Sigmoid colon (tissue), 7 donors: Measurements from ENCODE around the gene NARS2. TPM values are rescaled to one million over a fixed set of nuclear protein-coding genes. Genes with fewer than 3 reads are reported as not detected.

ENCODE experiments used
- DNase-seq: peaks from one replicate; pipeline ENCODE4 v3.0.0-alpha.2; 2019
- H3K27ac ChIP-seq, 4 donors: fragments of 200-600 bp; sonication (generic); one replicate each; pipeline ENCODE4 v1.5.1; 2016 to 2019; ENCODE audit warnings: mild to moderate bottlenecking in 1 of 4
- H3K27me3 ChIP-seq, 3 donors: fragments of 200-600 bp; sonication (generic); one replicate each; pipeline ENCODE4 v1.5.1; 2019; ENCODE audit warnings: mild to moderate bottlenecking in 1 of 3
- H3K36me3 ChIP-seq, 4 donors: fragments of 200-600 bp; sonication (generic); one replicate each; pipeline ENCODE4 v1.5.1; 2016 to 2019
- H3K4me1 ChIP-seq, 4 donors: fragments of 200-600 bp; sonication (generic); one replicate each; pipeline ENCODE4 v1.5.1; 2017 to 2019
- H3K4me3 ChIP-seq, 4 donors: fragments of 200-600 bp; sonication (generic); one replicate each; pipeline ENCODE4 v1.5.1; 2017 to 2019; ENCODE audit warnings: mild to moderate bottlenecking in 2 of 4, moderate library complexity in 1 of 4
- H3K9me3 ChIP-seq, 4 donors: fragments of 200-600 bp in 3 of 4; sonication (generic) in 3 of 4; one replicate each; pipeline versions ENCODE4 v1.5.1 to v1.6.1; 2013 to 2019
- EP300 ChIP-seq, 4 donors: sonication (generic); formaldehyde crosslinking; IDR thresholded peaks; one replicate each; pipeline ENCODE4 v1.6.1; 2017; ENCODE audit warnings: antibody characterized with exemption in 4 of 4
- POLR2A ChIP-seq, 2 donors: fragments of 450-650 bp; IDR thresholded peaks; one replicate each; pipeline ENCODE4 v1.6.1; 2016; ENCODE audit warnings: antibody characterized with exemption in 2 of 2, mild to moderate bottlenecking in 2 of 2, moderate library complexity in 2 of 2
- POLR2AphosphoS5 ChIP-seq, 4 donors: sonication (generic); formaldehyde crosslinking; IDR thresholded peaks; one replicate each; pipeline ENCODE4 v1.6.1; 2017; ENCODE audit warnings: antibody characterized with exemption in 4 of 4
- WGBS, 2 donors: extraction: QIAGEN DNeasy Blood & Tissue Kit; methylation state at CpG; one replicate each; pipeline ENCODE4 v1.1.7; 2013; 5-methylcytosine and 5-hydroxymethylcytosine counted together
- intact Hi-C: fragments of 100-400 bp; cut with DNase I; formaldehyde crosslinking; loops from one replicate; pipeline ENCODE4 v1.15.1; 2023
- polyA plus RNA-seq, 3 donors: library from polyadenylated mRNA; stranded (reverse); fragments of 200-250 nt; gene quantifications; one replicate each; pipeline ENCODE4 v1.2.3, GENCODE V29; 2013
- total RNA-seq, 4 donors: library from RNA; depleted of rRNA; stranded (reverse); fragments of >200 nt; gene quantifications; one replicate each; pipeline ENCODE4 v1.1.0, GENCODE V29; 2016
- TF ChIP-seq, protein P1 (sequence below), 4 experiments: fragments of 450-650 bp in 3 of 4; fragments of 200-600 bp in 1 of 4; IDR thresholded peaks; one replicate each; pipeline ENCODE4 v1.5.1; 2016 to 2019; ENCODE audit warnings: antibody characterized with exemption in 4 of 4, mild to moderate bottlenecking in 3 of 4, moderate library complexity in 2 of 4
- donor health status: healthy with polysubstance abuse.
- donor health status: Bipolar disorder and iron deficiency.
- donor health status: healthy.

The NARS2 gene
- total and polyA plus RNA-seq, 7 donors = 7.8 to 22.2 (median 13.6) TPM

DNA sequence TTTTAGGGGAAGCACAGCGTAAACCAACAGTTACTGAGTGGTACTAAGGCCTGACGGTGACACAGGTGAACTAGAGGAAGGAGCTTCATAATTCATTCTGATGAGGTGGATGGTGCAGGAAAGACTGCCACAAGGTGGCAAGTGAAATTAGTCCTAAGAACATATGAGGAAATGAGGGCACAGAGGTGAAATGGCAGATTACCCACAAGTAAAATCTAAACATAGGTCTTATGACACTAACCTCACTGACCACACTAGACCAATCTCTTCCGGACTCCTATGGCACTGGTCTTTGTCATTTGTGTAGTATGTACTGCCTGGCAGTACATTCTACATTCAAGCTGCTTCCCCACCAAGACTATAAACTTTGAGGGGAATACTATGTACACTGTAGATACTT is 177.3 kb downstream of the NARS2 start:
- H3K27me3 ChIP-seq = no peaks in the 10 kb centered on the region
- no peak for DNase-seq
- H3K36me3 ChIP-seq = no peaks in the 10 kb centered on the region
- peaks cover 0 to 8% (median 0%) of the 10 kb centered on the region in 4 donors for H3K4me1 ChIP-seq
- no peak overlapping the region for H3K27ac ChIP-seq
- TF ChIP-seq, protein P1, sequence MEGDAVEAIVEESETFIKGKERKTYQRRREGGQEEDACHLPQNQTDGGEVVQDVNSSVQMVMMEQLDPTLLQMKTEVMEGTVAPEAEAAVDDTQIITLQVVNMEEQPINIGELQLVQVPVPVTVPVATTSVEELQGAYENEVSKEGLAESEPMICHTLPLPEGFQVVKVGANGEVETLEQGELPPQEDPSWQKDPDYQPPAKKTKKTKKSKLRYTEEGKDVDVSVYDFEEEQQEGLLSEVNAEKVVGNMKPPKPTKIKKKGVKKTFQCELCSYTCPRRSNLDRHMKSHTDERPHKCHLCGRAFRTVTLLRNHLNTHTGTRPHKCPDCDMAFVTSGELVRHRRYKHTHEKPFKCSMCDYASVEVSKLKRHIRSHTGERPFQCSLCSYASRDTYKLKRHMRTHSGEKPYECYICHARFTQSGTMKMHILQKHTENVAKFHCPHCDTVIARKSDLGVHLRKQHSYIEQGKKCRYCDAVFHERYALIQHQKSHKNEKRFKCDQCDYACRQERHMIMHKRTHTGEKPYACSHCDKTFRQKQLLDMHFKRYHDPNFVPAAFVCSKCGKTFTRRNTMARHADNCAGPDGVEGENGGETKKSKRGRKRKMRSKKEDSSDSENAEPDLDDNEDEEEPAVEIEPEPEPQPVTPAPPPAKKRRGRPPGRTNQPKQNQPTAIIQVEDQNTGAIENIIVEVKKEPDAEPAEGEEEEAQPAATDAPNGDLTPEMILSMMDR (IDR thresholded peaks at IDR 0.05) = no peak
- TF ChIP-seq POLR2A (IDR thresholded peaks at IDR 0.05) (no peak), POLR2AphosphoS5 (IDR thresholded peaks at IDR 0.05) (no peak), EP300 (IDR thresholded peaks at IDR 0.05) (no peak)
- no peak overlapping the region for H3K4me3 ChIP-seq
- H3K9me3 ChIP-seq = no peaks in the 10 kb centered on the region
- WGBS, 2 donors = 62 to 87% methylated on average over 3 of the region's 3 CpGs
- intact Hi-C loops = no loop called here

DNA sequence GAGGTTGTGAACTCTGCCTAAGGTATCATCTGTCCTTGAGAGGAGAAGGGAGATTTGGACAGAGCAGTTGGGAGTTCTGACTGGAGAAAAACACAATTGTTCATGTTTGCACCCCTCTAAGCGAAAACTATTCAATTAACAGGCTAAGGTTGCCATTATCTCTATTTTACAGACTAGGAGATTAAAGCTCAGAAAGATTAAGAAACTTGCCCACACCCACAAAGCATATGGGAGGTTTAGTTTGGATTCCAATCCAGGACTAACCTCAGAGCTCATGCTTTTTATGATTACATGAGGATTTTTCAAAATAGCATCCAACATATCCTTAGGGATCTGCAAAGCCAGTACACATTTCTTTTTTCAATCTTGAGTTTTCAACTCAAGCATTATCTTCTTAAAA is 179.1 kb downstream of the NARS2 start:
- intact Hi-C loops = no loop called here
- 91 to 96% methylated on average over 1 of the region's 1 CpG for WGBS, 2 donors
- no peaks in the 10 kb centered on the region for H3K9me3 ChIP-seq
- peaks cover 0 to 8% (median 0%) of the 10 kb centered on the region in 4 donors for H3K4me1 ChIP-seq
- H3K27ac ChIP-seq = no peak overlapping the region
- no peaks in the 10 kb centered on the region for H3K27me3 ChIP-seq
- DNase-seq = no peak
- no peaks in the 10 kb centered on the region for H3K36me3 ChIP-seq
- TF ChIP-seq POLR2AphosphoS5 (IDR thresholded peaks at IDR 0.05) (no peak), POLR2A (IDR thresholded peaks at IDR 0.05) (no peak), EP300 (IDR thresholded peaks at IDR 0.05) (no peak)
- TF ChIP-seq, protein P1 (IDR thresholded peaks at IDR 0.05) = no peak
- no peak overlapping the region for H3K4me3 ChIP-seq

GRCh38 chr11:78392854-78393253 is 181.8 kb downstream of the NARS2 start:
- H3K27ac ChIP-seq = no peak overlapping the region
- no peaks in the 10 kb centered on the region for H3K36me3 ChIP-seq
- H3K4me3 ChIP-seq = no peak overlapping the region
- DNase-seq = no peak
- H3K4me1 ChIP-seq = no peaks in the 10 kb centered on the region
- WGBS, 2 donors = 63 to 84% methylated on average over 2 of the region's 2 CpGs
- intact Hi-C loops = no loop called here
- H3K9me3 ChIP-seq = no peaks in the 10 kb centered on the region
- no peaks in the 10 kb centered on the region for H3K27me3 ChIP-seq
- TF ChIP-seq, protein P1 (IDR thresholded peaks at IDR 0.05) = no peak
- no peak for TF ChIP-seq POLR2AphosphoS5 (IDR thresholded peaks at IDR 0.05)
- no peak for TF ChIP-seq POLR2A (IDR thresholded peaks at IDR 0.05)
- TF ChIP-seq EP300 (IDR thresholded peaks at IDR 0.05) = no peak

DNA sequence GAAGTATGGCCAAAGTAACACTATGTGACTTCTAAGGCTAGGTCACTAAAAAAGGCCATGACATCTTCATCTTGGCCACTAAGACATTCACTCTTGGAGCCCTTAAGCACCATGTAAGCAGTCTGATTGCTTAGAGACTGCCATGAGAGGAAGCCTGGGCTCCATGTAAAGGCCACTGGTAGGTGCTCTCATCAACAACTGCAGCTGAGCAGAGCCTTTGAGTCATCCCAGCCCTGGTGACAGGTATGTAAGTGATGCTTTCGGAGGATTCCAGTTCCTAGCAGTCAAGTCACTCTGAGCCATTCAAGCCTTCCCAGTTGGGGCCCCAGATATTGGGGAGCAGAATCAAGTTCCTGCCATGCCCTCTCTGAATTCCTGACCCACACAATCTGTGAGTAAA is 183.2 kb downstream of the NARS2 start:
- no peaks in the 10 kb centered on the region for H3K9me3 ChIP-seq
- H3K27ac ChIP-seq = no peak overlapping the region
- H3K4me3 ChIP-seq = no peak overlapping the region
- H3K4me1 ChIP-seq = peaks cover 0 to 7% (median 0%) of the 10 kb centered on the region in 4 donors
- intact Hi-C loops = no loop called here
- no peak for DNase-seq
- no peak for TF ChIP-seq POLR2A (IDR thresholded peaks at IDR 0.05)
- TF ChIP-seq EP300 (IDR thresholded peaks at IDR 0.05) = no peak
- no peak for TF ChIP-seq POLR2AphosphoS5 (IDR thresholded peaks at IDR 0.05)
- TF ChIP-seq, protein P1 (IDR thresholded peaks at IDR 0.05) = no peak
- no peaks in the 10 kb centered on the region for H3K36me3 ChIP-seq
- no peaks in the 10 kb centered on the region for H3K27me3 ChIP-seq
- 95 to 96% methylated on average over 1 of the region's 1 CpG for WGBS, 2 donors

GRCh38 chr11:78390809-78391208 is 183.9 kb downstream of the NARS2 start:
- TF ChIP-seq EP300 (IDR thresholded peaks at IDR 0.05) = no peak
- no peak for TF ChIP-seq POLR2A (IDR thresholded peaks at IDR 0.05)
- TF ChIP-seq, protein P1 (IDR thresholded peaks at IDR 0.05) = no peak
- TF ChIP-seq POLR2AphosphoS5 (IDR thresholded peaks at IDR 0.05) = no peak
- no peak overlapping the region for H3K27ac ChIP-seq
- 83 to 85% methylated on average over 5 of the region's 5 CpGs for WGBS, 2 donors

More at GRCh38 chr11:78390809-78391208, 183.9 kb downstream of the NARS2 start:
- Histone ChIP-seq H3K27me3 (no peaks in the 10 kb centered on the region), H3K9me3 (no peaks in the 10 kb centered on the region), H3K4me1 (peaks cover 0 to 7% (median 0%) of the 10 kb centered on the region in 4 donors), H3K4me3 (no peak overlapping the region), H3K36me3 (no peaks in the 10 kb centered on the region)
- no peak for DNase-seq
- intact Hi-C loops = no loop called here
